DOHH2 (cell line): ENCODE data around the gene FOXK2.
A peak's percentile ranks its signal among the peaks of the same experiment; 100 is the strongest.

Experiments
- H3F3A ChIP-seq: fragments of 200-600 bp; sonication (generic), shearing (Covaris generic); 2 replicates; pipeline ENCODE4 v1.6.0; 2016; ENCODE audit warnings: antibody characterized with exemption, mild to moderate bottlenecking; ENCODE audit not compliant: control insufficient read depth, insufficient read depth
- H3K27ac ChIP-seq: fragments of 200-600 bp; sonication (generic); 2 replicates; pipeline ENCODE4 v1.5.1; 2014; ENCODE audit warnings: low read depth, mild to moderate bottlenecking, low read length, moderate library complexity
- H3K27me3 ChIP-seq: fragments of 200-600 bp; sonication (generic); 2 replicates; pipeline ENCODE4 v1.6.1; 2014; ENCODE audit warnings: mild to moderate bottlenecking, low read length, mixed read lengths; ENCODE audit not compliant: control insufficient read depth
- H3K36me3 ChIP-seq: fragments of 200-600 bp; sonication (generic); 2 replicates; pipeline ENCODE4 v1.6.1; 2014; ENCODE audit warnings: mild to moderate bottlenecking, low read length, moderate library complexity, mixed read lengths; ENCODE audit not compliant: control insufficient read depth
- H3K4me1 ChIP-seq: fragments of 200-600 bp; sonication (generic); 2 replicates; pipeline ENCODE4 v1.6.1; 2014; ENCODE audit warnings: mild to moderate bottlenecking, low read length, mixed read lengths; ENCODE audit not compliant: control insufficient read depth
- H3K4me2 ChIP-seq: fragments of 200-600 bp; sonication (generic); 2 replicates; pipeline ENCODE4 v1.6.0; 2014; ENCODE audit warnings: mild to moderate bottlenecking, low read length, moderate library complexity
- H3K4me3 ChIP-seq: fragments of 200-600 bp; sonication (generic); 2 replicates; pipeline ENCODE4 v1.5.1; 2014; ENCODE audit warnings: mild to moderate bottlenecking, low read length, mixed read lengths
- H3K79me2 ChIP-seq: fragments of 200-600 bp; sonication (generic); 2 replicates; pipeline ENCODE4 v1.6.1; 2014; ENCODE audit warnings: mild to moderate bottlenecking, low read length, mixed read lengths; ENCODE audit not compliant: control insufficient read depth
- H3K9me2 ChIP-seq: fragments of 200-600 bp; sonication (generic); replicated peaks from 2 replicates; pipeline ENCODE4 v1.6.1; 2014; ENCODE audit warnings: mild to moderate bottlenecking, low read length, mixed read lengths; ENCODE audit not compliant: control insufficient read depth
- H3K9me3 ChIP-seq: fragments of 200-600 bp; sonication (generic); 2 replicates; pipeline ENCODE4 v1.6.1; 2014; ENCODE audit warnings: antibody characterized with exemption, low read length, mixed read lengths; ENCODE audit not compliant: control insufficient read depth, insufficient read depth
- H4K20me1 ChIP-seq: fragments of 200-600 bp; sonication (generic); 2 replicates; pipeline ENCODE4 v1.6.0; 2014; ENCODE audit warnings: low read depth, mild to moderate bottlenecking, antibody characterized with exemption, low read length, moderate library complexity; ENCODE audit not compliant: control insufficient read depth, insufficient read depth
- CTCF ChIP-seq: fragments of 200-600 bp; sonication (generic); IDR thresholded peaks from one replicate; pipeline ENCODE4 v1.5.1; 2014; ENCODE audit warnings: antibody characterized with exemption, mild to moderate bottlenecking, low read depth, low read length; ENCODE audit not compliant: poor library complexity, severe bottlenecking
- EZH2phosphoT487 ChIP-seq: fragments of 200-600 bp; sonication (generic); IDR thresholded peaks from 2 replicates; pipeline ENCODE4 v1.6.1; 2017; ENCODE audit warnings: borderline replicate concordance, mild to moderate bottlenecking, antibody characterized with exemption, low read length, moderate library complexity, mixed read lengths

Gene FOXK2

GRCh38 chr17:82548681-82549303 lies 29.3 kb downstream of the FOXK2 start:
- Histone ChIP-seq H3K79me2 (peaks cover 97% of the 10 kb centered on the region), H3K4me3 (no peak overlapping the region), H3K4me2 (no peak overlapping the region), H3K4me1 (peaks cover 82% of the 10 kb centered on the region), H3K27me3 (no peaks in the 10 kb centered on the region), H3K9me3 (no peaks in the 10 kb centered on the region), H3K9me2 (no peaks in the 10 kb centered on the region), H3K27ac (no peak overlapping the region), H3K36me3 (peaks cover 14% of the 10 kb centered on the region), H4K20me1 (peaks cover 30% of the 10 kb centered on the region), H3F3A (peaks cover 7% of the 10 kb centered on the region)
- no peak for TF ChIP-seq CTCF
- TF ChIP-seq EZH2phosphoT487 = no peak

GRCh38 chr17:82551779-82552457 lies 32.4 kb downstream of the FOXK2 start:
- H3K27me3 ChIP-seq = no peaks in the 10 kb centered on the region

GRCh38 chr17:82552580-82552979 lies 33.0 kb downstream of the FOXK2 start:
- Histone ChIP-seq H3K9me3 (no peaks in the 10 kb centered on the region), H3F3A (peaks cover 11% of the 10 kb centered on the region), H3K4me1 (peaks cover 64% of the 10 kb centered on the region), H3K4me3 (peak overlapping the region; percentile 40), H3K27ac (no peak overlapping the region), H3K4me2 (peak overlapping the region; percentile 69), H4K20me1 (peaks cover 18% of the 10 kb centered on the region), H3K27me3 (no peaks in the 10 kb centered on the region), H3K79me2 (peaks cover 93% of the 10 kb centered on the region), H3K36me3 (peaks cover 15% of the 10 kb centered on the region), H3K9me2 (no peaks in the 10 kb centered on the region)
- TF ChIP-seq EZH2phosphoT487 = no peak
- TF ChIP-seq CTCF = no peak

More at GRCh38 chr17:82551779-82552457, 32.4 kb downstream of the FOXK2 start:
- H3K4me2 ChIP-seq = peak overlapping the region; percentile 69
- peaks cover 95% of the 10 kb centered on the region for H3K79me2 ChIP-seq
- peak overlapping the region; percentile 40 for H3K4me3 ChIP-seq
- no peak overlapping the region; the same call in 1 of the 2 replicates for H3K27ac ChIP-seq
- H3K9me2 ChIP-seq = no peaks in the 10 kb centered on the region
- TF ChIP-seq CTCF = peak; percentile 89
- TF ChIP-seq EZH2phosphoT487 = no peak
- peaks cover 11% of the 10 kb centered on the region for H3F3A ChIP-seq
- peaks cover 18% of the 10 kb centered on the region for H3K36me3 ChIP-seq
- H3K9me3 ChIP-seq = no peaks in the 10 kb centered on the region
- H3K4me1 ChIP-seq = peaks cover 65% of the 10 kb centered on the region
- H4K20me1 ChIP-seq = peaks cover 17% of the 10 kb centered on the region
